Measurements from ENCODE around the gene SLC17A7. TPM values are rescaled to one million over a fixed set of nuclear protein-coding genes. Genes with fewer than 3 reads are reported as not detected.

SLC17A7 gene
- total RNA-seq, 2 donors from 2014 or later: 0.54 to 2.8 TPM

DNA sequence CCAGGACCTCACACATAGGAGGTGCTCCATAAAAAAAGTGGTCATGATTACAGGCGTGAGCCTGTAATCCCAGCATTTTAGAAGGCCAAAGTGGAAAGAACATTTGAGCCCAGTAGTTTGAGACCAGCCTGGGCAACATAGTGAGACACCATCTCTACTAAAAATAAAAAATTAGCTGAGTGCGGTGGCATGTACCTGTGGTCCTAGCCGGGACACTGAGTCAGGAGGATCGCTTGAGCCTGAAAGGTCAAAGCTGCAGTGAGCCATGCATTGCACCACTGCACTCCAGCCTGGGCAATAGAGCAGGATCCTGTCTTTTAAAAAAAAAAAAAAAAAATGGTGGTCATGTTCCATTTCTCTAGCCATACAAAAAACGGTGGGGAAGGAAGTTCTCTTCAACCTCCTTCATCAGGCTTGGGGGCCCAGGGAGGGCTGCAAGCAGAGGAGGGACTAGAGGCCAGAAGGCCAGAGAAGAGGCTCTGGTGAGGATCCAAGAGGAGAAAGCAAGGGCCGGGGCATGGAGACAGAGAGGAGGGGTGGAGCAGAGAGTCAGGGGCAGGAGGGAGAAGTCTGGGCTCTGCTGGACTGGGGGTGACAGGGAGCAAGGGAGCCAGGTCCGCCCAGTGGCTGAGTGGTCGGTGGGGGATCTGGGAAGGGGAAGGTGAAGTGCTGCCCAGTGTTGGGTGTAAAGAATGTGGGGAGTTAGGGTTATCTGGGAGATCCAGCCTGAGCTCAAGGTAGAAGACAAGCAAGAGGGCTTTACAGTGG, 44.4 kb downstream of the SLC17A7 start:
- Histone ChIP-seq H3K27ac (no peak overlapping the region), H3K4me3 (no peak overlapping the region), H3K36me3 (no peaks in the 10 kb centered on the region), H3K4me1 (ENCODE audit: control insufficient read depth in 1 of 2, low read depth in 2 of 2) (no peaks in the 10 kb centered on the region), H3K27me3 (replicated peaks; ENCODE audit: insufficient read depth) (no peaks in the 10 kb centered on the region), H3K9me3 (no peaks in the 10 kb centered on the region)
- TF ChIP-seq, protein P1, sequence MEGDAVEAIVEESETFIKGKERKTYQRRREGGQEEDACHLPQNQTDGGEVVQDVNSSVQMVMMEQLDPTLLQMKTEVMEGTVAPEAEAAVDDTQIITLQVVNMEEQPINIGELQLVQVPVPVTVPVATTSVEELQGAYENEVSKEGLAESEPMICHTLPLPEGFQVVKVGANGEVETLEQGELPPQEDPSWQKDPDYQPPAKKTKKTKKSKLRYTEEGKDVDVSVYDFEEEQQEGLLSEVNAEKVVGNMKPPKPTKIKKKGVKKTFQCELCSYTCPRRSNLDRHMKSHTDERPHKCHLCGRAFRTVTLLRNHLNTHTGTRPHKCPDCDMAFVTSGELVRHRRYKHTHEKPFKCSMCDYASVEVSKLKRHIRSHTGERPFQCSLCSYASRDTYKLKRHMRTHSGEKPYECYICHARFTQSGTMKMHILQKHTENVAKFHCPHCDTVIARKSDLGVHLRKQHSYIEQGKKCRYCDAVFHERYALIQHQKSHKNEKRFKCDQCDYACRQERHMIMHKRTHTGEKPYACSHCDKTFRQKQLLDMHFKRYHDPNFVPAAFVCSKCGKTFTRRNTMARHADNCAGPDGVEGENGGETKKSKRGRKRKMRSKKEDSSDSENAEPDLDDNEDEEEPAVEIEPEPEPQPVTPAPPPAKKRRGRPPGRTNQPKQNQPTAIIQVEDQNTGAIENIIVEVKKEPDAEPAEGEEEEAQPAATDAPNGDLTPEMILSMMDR (IDR thresholded peaks at IDR 0.05): no peak
- ATAC-seq (ENCODE audit: insufficient number of reproducible peaks, low FRiP score, low read depth) (no peak), DNase-seq (ENCODE audit: low spot score) (no peak)

DNA sequence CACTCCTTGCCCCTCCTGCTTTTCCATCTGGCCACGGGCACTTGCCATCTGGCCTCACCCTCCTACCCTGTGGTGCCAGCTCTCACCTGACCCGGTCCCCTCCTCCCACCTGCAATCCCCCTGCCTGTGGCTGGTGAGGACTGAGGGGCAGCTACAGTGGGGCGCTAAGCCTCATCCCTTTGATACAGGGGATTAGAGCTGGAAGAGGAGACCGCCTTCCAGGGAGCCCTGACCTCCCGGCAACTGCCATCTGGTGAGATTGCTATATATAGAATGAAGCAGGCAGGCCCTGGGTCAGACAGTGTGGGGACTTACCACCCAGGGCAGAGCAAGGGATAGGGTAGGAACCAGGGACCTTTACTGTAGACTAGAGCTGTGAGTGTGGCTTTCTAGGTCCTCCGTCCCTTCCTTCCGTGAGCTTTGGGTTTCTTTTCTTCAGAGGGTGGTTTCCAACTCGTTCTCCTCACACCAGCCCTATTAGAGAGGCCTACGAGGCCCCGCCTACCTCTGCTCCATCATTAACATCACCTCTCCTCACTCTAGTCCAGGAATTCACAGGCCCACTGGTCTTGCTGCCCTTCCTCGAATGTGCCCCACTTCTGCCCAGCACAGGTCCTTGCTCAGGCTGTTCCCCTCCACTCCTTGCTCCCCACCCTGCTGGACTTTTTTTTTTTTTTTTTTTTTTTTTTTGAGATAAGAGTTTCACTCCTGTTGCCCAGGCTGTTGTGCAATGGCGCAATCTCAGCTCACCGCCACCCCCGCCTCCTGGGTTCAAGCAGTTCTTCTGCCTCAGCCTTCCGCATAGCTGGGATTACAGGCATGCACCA, 45.5 kb downstream of the SLC17A7 start:
- no peak overlapping the region for H3K27ac ChIP-seq
- TF ChIP-seq, protein P1 (IDR thresholded peaks at IDR 0.05): no peak
- H3K36me3 ChIP-seq: no peaks in the 10 kb centered on the region
- no peak for ATAC-seq (ENCODE audit: insufficient number of reproducible peaks, low FRiP score, low read depth)
- H3K4me3 ChIP-seq: no peak overlapping the region
- H3K27me3 ChIP-seq (replicated peaks; ENCODE audit: insufficient read depth): no peaks in the 10 kb centered on the region
- no peaks in the 10 kb centered on the region for H3K9me3 ChIP-seq
- DNase-seq (ENCODE audit: low spot score): no peak
- H3K4me1 ChIP-seq (ENCODE audit: control insufficient read depth in 1 of 2, low read depth in 2 of 2): no peaks in the 10 kb centered on the region

DNA sequence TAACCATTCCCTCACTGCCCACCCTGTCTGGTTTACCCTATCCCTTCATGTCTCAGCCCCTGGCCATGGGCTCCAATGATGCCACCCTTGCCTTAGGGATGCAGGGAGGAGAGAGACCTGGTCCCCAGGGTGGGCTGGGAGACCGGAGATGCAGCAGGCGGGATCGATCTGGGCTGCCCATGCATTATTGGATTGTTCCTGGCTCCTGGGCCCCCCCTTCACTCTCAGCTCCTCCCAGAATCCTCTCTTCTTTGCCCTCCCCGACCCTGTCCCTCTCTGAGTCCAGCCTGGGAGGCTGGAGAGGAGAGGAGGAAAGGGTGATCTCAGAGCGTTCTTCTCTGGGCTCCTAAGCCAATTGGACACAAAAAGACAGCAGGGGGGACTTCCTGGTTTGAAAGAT, 47.4 kb downstream of the SLC17A7 start:
- no peak overlapping the region for H3K4me3 ChIP-seq
- DNase-seq (ENCODE audit: low spot score) (no peak), ATAC-seq (ENCODE audit: insufficient number of reproducible peaks, low FRiP score, low read depth) (no peak)
- TF ChIP-seq, protein P1 (IDR thresholded peaks at IDR 0.05): no peak
- H3K27ac ChIP-seq: no peak overlapping the region
- no peaks in the 10 kb centered on the region for H3K36me3 ChIP-seq
- no peaks in the 10 kb centered on the region for H3K27me3 ChIP-seq (replicated peaks; ENCODE audit: insufficient read depth)
- H3K9me3 ChIP-seq: no peaks in the 10 kb centered on the region
- H3K4me1 ChIP-seq (ENCODE audit: control insufficient read depth in 1 of 2, low read depth in 2 of 2): no peaks in the 10 kb centered on the region

DNA sequence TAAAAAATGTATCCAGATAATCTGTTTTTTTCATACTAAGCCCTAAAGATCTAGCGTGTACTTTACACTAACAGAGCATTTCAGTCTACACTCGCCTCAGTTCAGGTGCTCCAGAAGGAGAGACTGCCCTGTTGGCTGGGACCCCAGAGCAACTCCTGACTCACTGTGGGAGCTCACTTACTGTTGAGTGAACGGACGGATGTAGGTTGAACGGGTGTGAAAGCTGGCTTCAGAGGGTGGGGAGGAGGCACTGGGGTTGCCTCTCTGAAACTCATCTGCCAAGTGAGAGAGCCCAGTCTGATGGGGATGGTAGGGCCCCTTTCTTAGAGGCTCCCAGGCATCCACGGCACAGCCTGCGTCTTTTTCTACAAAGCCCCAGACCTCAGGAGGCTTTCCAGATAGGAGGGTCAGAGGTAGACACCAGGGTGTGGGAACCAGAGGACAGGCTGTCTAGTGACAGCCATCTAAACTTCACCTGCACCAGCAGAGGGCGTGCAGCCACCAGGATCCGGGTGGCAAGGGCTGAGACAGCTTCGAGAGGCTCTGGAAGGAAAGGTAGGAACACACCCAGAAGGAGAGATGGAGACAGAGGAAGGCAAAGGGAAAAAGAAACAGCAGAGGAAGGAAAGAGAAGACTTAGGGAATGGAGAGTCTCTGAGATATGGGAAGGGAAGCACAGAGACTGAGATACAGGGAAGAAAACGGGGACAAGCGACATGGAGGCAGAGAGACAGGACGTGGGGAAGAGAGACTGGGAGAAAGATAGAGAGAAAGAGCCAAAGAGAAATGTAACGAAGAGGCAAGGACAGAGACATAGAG, 49.5 kb downstream of the SLC17A7 start:
- no peaks in the 10 kb centered on the region for H3K27me3 ChIP-seq (replicated peaks; ENCODE audit: insufficient read depth)
- ATAC-seq (ENCODE audit: insufficient number of reproducible peaks, low FRiP score, low read depth): no peak
- no peaks in the 10 kb centered on the region for H3K9me3 ChIP-seq
- TF ChIP-seq, protein P1 (IDR thresholded peaks at IDR 0.05): peak; percentile 69
- H3K4me1 ChIP-seq (ENCODE audit: control insufficient read depth in 1 of 2, low read depth in 2 of 2): no peaks in the 10 kb centered on the region
- DNase-seq (ENCODE audit: low spot score): no peak
- no peak overlapping the region for H3K4me3 ChIP-seq
- H3K27ac ChIP-seq: no peak overlapping the region
- no peaks in the 10 kb centered on the region for H3K36me3 ChIP-seq
